Purkinje cell (primary cell): ENCODE data around the gene VGLL4. TPM values are rescaled to one million over a fixed set of nuclear protein-coding genes. Genes with fewer than 3 reads are reported as not detected.

Experiments
- polyA plus RNA-seq: library from polyadenylated mRNA; unstranded; fragments of >200 nt; fragmentation: Nextera tagmentation; gene quantifications from 2 replicates; pipeline ENCODE4 v1.2.1, GENCODE V29; 2014

Gene VGLL4, protein sequence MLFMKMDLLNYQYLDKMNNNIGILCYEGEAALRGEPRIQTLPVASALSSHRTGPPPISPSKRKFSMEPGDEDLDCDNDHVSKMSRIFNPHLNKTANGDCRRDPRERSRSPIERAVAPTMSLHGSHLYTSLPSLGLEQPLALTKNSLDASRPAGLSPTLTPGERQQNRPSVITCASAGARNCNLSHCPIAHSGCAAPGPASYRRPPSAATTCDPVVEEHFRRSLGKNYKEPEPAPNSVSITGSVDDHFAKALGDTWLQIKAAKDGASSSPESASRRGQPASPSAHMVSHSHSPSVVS
- polyA plus RNA-seq = 1.1 and 5.8 TPM in 2 replicates

DNA sequence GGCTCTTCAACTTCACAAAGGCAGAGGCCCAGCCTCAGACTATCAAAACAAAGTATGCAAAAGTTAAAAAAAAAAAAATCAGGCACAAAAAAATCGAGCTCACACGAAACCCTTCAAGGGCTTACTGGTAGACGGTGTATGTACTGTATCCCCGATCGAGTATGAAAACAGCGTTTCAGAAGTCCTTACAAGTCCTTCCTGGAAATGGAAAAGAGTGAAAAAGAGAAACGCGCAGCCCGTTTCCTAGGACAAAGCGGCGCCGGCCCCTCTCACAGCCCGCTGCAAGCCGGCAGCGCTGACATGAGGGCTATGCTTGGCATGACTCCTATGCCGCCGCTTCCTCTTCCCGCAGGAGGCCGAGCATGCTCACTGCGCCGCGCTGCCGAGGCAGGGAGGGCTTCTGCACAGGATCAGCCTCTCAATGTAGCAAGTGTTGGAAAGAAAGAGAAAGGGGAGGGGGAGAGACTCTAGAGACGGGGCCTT, at the start of gene VGLL4:
Gene VGLL4 (minus strand): TSS at position 311 of the 483 bp plus-strand sequence. CDS start 397 bp downstream, outside the sequence.

Other genes with a start within 250 kb of the VGLL4 start
- 16.1 and 35.9 TPM in 2 replicates for gene TAMM41, start 203.0 kb upstream of the VGLL4 start, polyA plus RNA-seq